ENCODE measurements around the gene ABHD4. TPM values are rescaled to one million over a fixed set of nuclear protein-coding genes. Genes with fewer than 3 reads are reported as not detected.

ABHD4 gene
- total and polyA plus RNA-seq, 2 experiments from 2014 or later, result 39.1 to 40.0 TPM

GRCh38 chr14:22563987-22564386 is 34.1 kb upstream of the ABHD4 start:
- H3K36me3 Mint-ChIP-seq (ENCODE audit: low read depth), result peaks cover 23% of the 10 kb centered on the region
- Histone ChIP-seq H3K4me2 (no peak overlapping the region), H3K9me2 (ENCODE audit: insufficient read depth) (no peaks in the 10 kb centered on the region), H3K4me1 (ENCODE audit: insufficient read depth) (peaks cover 11% of the 10 kb centered on the region), H3K36me3 (ENCODE audit: insufficient read depth) (peaks cover 8% of the 10 kb centered on the region; the same call in 1 of the 2 replicates), H3F3A (replicated peaks; ENCODE audit: low read depth) (peaks cover under 1% of the 10 kb centered on the region; the same call in 1 of the 2 replicates), H3K27me3 (ENCODE audit: insufficient read depth) (no peaks in the 10 kb centered on the region), H2AFZ (no peak overlapping the region), H4K20me1 (replicated peaks; ENCODE audit: insufficient read depth) (no peaks in the 10 kb centered on the region), H3K79me2 (replicated peaks; ENCODE audit: insufficient read depth) (peaks cover 32% of the 10 kb centered on the region), H3K4me3 (no peak overlapping the region), H3K27ac (ENCODE audit: low read depth) (no peak overlapping the region; the same call in 1 of the 2 replicates)
- peaks cover 11% of the 10 kb centered on the region for H3K4me1 Mint-ChIP-seq
- no peaks in the 10 kb centered on the region for H3K9me3 Mint-ChIP-seq
- no peak overlapping the region for H3K4me3 Mint-ChIP-seq
- no peak for DNase-seq (ENCODE audit: low spot score)
- H3K27ac Mint-ChIP-seq, result no peak overlapping the region
- ATAC-seq, result no peak
- peaks cover 3% of the 10 kb centered on the region for H3K27me3 Mint-ChIP-seq (ENCODE audit: insufficient read depth, low read depth, poor library complexity)
- TF ChIP-seq JUNB (IDR thresholded peaks at IDR 0.05; ENCODE audit: unreplicated experiment) (no peak), POLR2AphosphoS5 (IDR thresholded peaks at IDR 0.05; ENCODE audit: low read depth) (no peak), EZH2 (IDR thresholded peaks at IDR 0.05; ENCODE audit: low read depth, unreplicated experiment) (no peak), NANOG (IDR thresholded peaks at IDR 0.05; ENCODE audit: borderline replicate concordance) (no peak), EZH2phosphoT487 (IDR thresholded peaks at IDR 0.05; ENCODE audit: unreplicated experiment) (no peak)

GRCh38 chr14:22564463-22564862 is 33.6 kb upstream of the ABHD4 start:
- H3K9me2 ChIP-seq (ENCODE audit: insufficient read depth), result no peaks in the 10 kb centered on the region
- no peak overlapping the region for H3K4me3 ChIP-seq
- no peak overlapping the region for H3K4me2 ChIP-seq
- peaks cover 24% of the 10 kb centered on the region for H3K36me3 Mint-ChIP-seq (ENCODE audit: low read depth)
- no peaks in the 10 kb centered on the region; the same call in 1 of the 2 replicates for H4K20me1 ChIP-seq (replicated peaks; ENCODE audit: insufficient read depth)
- no peak overlapping the region for H3K27ac Mint-ChIP-seq
- H3K79me2 ChIP-seq (replicated peaks; ENCODE audit: insufficient read depth), result peaks cover 36% of the 10 kb centered on the region
- no peak for ATAC-seq
- H3K9me3 Mint-ChIP-seq, result no peaks in the 10 kb centered on the region
- no peak overlapping the region for H3K27ac ChIP-seq (ENCODE audit: low read depth)
- H2AFZ ChIP-seq, result no peak overlapping the region
- H3K27me3 Mint-ChIP-seq (ENCODE audit: insufficient read depth, low read depth, poor library complexity), result peaks cover 1% of the 10 kb centered on the region
- DNase-seq (ENCODE audit: low spot score), result no peak
- H3K27me3 ChIP-seq (ENCODE audit: insufficient read depth), result no peaks in the 10 kb centered on the region
- no peaks in the 10 kb centered on the region for H3F3A ChIP-seq (replicated peaks; ENCODE audit: low read depth)
- peaks cover 7% of the 10 kb centered on the region for H3K4me1 Mint-ChIP-seq
- peaks cover 11% of the 10 kb centered on the region for H3K36me3 ChIP-seq (ENCODE audit: insufficient read depth)
- no peak overlapping the region for H3K4me3 Mint-ChIP-seq
- H3K4me1 ChIP-seq (ENCODE audit: insufficient read depth), result peaks cover 7% of the 10 kb centered on the region; the same call in 1 of the 2 replicates
- TF ChIP-seq STAT1 (IDR thresholded peaks at IDR 0.05; ENCODE audit: unreplicated experiment) (no peak), NANOG (IDR thresholded peaks at IDR 0.05; ENCODE audit: borderline replicate concordance) (no peak), EZH2phosphoT487 (IDR thresholded peaks at IDR 0.05; ENCODE audit: unreplicated experiment) (no peak), ZNF331 (CRISPR knock-in tag; IDR thresholded peaks at IDR 0.05; ENCODE audit: low read depth) (no peak), CTCF (conservative IDR thresholded peaks at IDR 0.05; ENCODE audit: low read depth in 2 of 2) (no peak), ETS1 (IDR thresholded peaks at IDR 0.05) (no peak), ZNF114 (CRISPR knock-in tag; IDR thresholded peaks at IDR 0.05) (no peak), JUNB (IDR thresholded peaks at IDR 0.05; ENCODE audit: unreplicated experiment) (no peak), POLR2AphosphoS5 (IDR thresholded peaks at IDR 0.05; ENCODE audit: low read depth) (no peak), CREB1 (CRISPR knock-in tag; IDR thresholded peaks at IDR 0.05; ENCODE audit: low read depth) (no peak)
- TF ChIP-seq, protein P1, sequence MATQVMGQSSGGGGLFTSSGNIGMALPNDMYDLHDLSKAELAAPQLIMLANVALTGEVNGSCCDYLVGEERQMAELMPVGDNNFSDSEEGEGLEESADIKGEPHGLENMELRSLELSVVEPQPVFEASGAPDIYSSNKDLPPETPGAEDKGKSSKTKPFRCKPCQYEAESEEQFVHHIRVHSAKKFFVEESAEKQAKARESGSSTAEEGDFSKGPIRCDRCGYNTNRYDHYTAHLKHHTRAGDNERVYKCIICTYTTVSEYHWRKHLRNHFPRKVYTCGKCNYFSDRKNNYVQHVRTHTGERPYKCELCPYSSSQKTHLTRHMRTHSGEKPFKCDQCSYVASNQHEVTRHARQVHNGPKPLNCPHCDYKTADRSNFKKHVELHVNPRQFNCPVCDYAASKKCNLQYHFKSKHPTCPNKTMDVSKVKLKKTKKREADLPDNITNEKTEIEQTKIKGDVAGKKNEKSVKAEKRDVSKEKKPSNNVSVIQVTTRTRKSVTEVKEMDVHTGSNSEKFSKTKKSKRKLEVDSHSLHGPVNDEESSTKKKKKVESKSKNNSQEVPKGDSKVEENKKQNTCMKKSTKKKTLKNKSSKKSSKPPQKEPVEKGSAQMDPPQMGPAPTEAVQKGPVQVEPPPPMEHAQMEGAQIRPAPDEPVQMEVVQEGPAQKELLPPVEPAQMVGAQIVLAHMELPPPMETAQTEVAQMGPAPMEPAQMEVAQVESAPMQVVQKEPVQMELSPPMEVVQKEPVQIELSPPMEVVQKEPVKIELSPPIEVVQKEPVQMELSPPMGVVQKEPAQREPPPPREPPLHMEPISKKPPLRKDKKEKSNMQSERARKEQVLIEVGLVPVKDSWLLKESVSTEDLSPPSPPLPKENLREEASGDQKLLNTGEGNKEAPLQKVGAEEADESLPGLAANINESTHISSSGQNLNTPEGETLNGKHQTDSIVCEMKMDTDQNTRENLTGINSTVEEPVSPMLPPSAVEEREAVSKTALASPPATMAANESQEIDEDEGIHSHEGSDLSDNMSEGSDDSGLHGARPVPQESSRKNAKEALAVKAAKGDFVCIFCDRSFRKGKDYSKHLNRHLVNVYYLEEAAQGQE (IDR thresholded peaks at IDR 0.05; ENCODE audit: unreplicated experiment), result no peak
